Stimulated activated CD8-positive, alpha-beta memory T cell treated with anti-CD3 and anti-CD28 coated beads, Interleukin-7, amount 100 ng/mL, for 1 hour (primary cell): ENCODE data around the gene ATPAF1.
A peak's percentile ranks its signal among the peaks of the same experiment; 100 is the strongest.

Experiments used
- DNase-seq, 2 donors: peaks; one replicate each; pipeline ENCODE4 v3.0.0-alpha.2; 2020; ENCODE audit warnings: low read depth in 2 of 2

Gene ATPAF1

GRCh38 chr1:46616277-46617107 is 51.7 kb downstream of the ATPAF1 start, which contains the start of gene MOB3C:
Gene MOB3C (minus strand): TSS chr1:46616811. CDS start chr1:46613321, 3,490 bp downstream.
- peak; percentile 31 to 47 for DNase-seq

- no peak for DNase-seq
These were observed 52.4 kb downstream of the ATPAF1 start for GRCh38 chr1:46615735-46616134.

- no peak for DNase-seq
These were observed 53.1 kb downstream of the ATPAF1 start for GRCh38 chr1:46615088-46615487.

DNA sequence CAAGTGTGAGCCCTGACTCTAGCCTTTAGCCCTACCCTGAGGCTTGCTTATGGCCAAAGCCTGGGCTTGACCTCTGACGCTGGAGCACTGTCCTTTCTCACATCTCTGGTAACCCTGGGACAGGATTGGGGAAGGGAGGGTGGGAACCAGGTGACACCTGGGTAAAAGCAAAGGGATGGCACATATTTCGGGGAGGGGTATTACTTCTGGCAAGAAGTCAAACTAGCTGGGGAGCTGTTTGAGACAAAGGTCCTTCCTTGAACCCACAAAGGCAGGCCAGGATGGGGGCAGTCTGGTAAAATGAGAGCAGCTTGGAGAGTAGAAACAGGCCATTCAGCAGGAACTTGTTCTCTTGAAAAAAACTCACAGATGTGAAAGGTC is 53.6 kb downstream of the ATPAF1 start:
- DNase-seq, result no peak

DNA sequence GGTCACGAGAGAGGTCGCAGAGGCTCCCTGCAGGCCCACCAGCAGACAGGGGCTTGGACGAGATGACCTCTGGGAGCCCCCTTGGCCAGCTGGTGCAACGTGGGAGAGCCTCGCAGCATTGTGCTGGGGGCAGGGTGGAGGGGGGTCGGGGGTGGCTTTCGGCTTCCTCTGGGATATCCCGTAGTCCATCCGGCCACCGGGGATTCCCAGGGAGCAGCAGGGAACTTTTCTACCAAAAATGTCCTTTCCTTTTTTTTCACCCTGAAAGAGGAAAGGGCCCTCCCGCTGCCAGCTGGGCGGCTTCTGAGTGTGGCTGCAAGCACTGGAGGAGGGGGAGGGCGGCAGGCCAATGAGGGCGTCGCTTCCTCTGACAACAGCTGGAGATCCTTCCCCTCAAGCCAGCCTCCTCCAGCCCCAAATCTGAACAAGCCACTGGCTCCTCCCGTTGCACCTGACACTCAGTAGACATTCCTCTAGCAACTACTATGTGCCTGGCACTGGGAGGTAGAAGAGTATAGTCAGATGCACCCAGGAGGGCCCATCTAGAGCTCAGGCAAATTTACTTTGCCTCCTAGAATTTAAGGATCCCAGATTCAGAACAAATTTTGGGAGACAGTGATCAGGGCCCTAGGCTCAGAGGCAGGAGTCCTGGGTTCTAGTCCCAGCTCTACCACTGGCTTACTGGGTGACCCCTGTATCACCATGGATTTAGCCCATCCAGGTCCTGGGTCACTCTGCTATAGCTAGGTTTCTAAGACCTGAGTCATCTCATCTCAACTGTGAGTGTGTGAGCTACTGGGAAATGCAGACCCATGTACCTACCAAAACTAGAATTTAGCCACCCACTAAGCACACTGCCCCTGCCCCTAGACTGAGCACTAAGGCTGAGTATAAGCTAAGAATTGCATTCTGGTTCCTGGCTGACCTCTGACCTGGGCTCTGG is 54.2 kb downstream of the ATPAF1 start:
- no peak for DNase-seq

- DNase-seq, result no peak
These were observed 55.1 kb downstream of the ATPAF1 start for GRCh38 chr1:46612937-46613660.

- no peak for DNase-seq
These were observed 56.4 kb downstream of the ATPAF1 start for GRCh38 chr1:46611691-46612221.

GRCh38 chr1:46607345-46608130 is 60.6 kb downstream of the ATPAF1 start:
- DNase-seq, result no peak

- no peak for DNase-seq
These were observed 61.8 kb downstream of the ATPAF1 start for GRCh38 chr1:46606255-46606965.

DNA sequence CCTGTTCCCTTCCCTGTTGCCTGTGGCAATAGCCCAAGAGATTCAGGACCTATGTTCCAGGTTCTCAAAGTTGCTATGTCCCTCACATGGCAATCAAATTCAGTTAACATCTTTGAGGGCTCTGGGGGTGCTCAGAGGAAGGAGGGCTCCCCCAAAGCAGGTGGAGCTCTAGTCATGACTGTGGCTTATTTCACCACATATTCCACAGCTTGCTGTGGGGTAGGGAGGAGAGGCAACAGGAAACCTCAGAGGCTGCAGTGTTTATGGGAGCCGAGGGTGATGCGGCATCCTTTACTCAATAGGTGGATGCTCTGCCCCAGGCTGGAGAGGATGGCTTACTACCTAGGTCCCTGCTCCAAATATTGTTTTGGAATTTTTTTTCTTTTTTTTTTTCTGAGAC is 62.9 kb downstream of the ATPAF1 start:
- no peak for DNase-seq

DNA sequence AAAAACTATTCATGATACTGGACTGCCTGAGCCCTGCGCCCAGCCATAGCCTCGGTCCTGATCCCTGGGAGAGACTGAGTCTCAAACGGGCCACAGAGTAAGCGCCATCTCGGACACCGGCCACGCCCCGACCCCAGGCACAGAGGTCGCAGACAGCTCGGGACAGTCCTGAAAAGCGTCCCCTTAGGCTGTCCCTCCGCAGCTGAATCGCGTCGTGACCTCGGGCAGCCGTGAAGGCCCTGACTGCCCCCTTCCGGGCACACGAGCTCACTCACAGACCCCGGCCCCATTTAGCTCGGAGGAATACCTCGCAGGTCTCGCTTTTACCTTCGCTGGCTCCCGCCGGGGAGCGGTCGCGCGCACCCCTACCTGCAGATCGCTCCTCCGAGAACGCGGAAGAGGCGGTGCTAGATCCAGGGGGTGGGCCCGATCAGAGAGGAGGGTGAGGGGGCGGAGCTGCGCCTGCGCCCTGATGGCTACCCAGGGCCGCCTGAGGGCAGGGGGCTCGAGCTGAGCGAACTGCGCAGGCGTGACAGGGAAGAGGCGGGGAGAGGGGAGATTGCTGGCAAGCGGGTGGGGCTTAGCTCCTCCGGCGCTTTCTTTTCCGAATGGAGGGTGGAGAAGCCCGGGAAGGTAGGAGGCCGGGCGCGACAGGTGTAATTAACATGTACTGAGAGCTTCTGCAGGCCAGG is 64.2 kb downstream of the ATPAF1 start, which contains the start of gene MKNK1:
MKNK1 (minus strand) TSS at position 411 of the 692 bp plus-strand sequence. CDS start 20,941 bp downstream, outside the sequence.
- peak; percentile 93 to 97 for DNase-seq

- no peak for DNase-seq
These were observed 64.7 kb downstream of the ATPAF1 start for GRCh38 chr1:46603481-46603857.

- no peak for DNase-seq
These were observed 66.7 kb downstream of the ATPAF1 start for GRCh38 chr1:46601257-46602007.

GRCh38 chr1:46599059-46599970 is 68.8 kb downstream of the ATPAF1 start:
- DNase-seq, result no peak

DNA sequence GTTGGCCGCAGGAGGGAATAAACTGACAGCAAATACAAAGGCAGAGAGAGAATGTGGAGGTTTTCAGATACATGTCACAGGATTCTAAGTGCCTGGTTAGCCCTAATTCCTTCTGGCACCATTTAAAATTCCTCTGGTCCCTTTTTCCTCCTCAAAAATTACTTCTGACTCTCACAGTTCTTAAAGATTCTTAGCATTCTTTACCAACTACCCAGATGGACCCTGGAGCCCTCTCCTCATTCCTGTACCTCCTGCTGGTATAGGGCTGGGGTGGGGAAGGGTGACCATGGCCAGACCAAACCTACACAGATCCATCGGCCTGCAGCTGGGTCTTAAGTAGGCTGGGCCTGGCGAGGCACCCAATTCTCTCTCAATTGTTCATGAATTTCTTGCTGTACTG is 71.3 kb downstream of the ATPAF1 start:
- DNase-seq, result no peak

DNA sequence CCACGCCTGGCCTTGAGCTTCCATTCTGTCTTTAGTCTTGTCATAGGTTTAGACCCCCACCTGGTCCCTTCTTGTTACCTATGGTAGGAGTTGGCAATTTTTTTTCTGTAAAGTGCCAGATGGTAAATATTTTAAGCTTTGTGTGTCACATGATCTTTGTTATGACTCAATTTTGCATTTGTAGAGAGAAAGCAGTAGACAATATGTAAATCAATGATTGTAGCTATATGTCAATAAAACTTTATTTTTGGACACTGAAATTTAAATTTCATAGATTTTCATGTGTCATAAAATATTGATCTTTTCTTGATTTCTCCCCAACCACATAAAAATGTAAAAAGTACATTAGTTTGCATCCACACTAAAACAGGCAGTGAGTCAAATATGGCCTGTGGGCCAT is 72.1 kb downstream of the ATPAF1 start:
- DNase-seq, result no peak

- no peak for DNase-seq
These were observed 73.0 kb downstream of the ATPAF1 start for GRCh38 chr1:46595127-46595526.

GRCh38 chr1:46594063-46594462 is 74.1 kb downstream of the ATPAF1 start:
- DNase-seq, result no peak
